Neural cell (in vitro differentiated cells): ENCODE data around the gene DNMT3B.

Experiments used
- EP300 ChIP-seq: fragments of 450-650 bp; conservative IDR thresholded peaks from 2 replicates; pipeline ENCODE4 v1.6.1; 2014; ENCODE audit warnings: antibody characterized with exemption, mild to moderate bottlenecking, moderate library complexity; ENCODE audit not compliant: poor library complexity, severe bottlenecking
- EZH2 ChIP-seq: fragments of 200-600, 300-800 bp; shearing (Covaris generic), sonication (generic); IDR thresholded peaks from 2 replicates; pipeline ENCODE4 v1.6.1; 2014; ENCODE audit warnings: antibody characterized with exemption, low read length, borderline replicate concordance, mild to moderate bottlenecking; ENCODE audit not compliant: insufficient read depth, poor library complexity, severe bottlenecking
- POLR2AphosphoS5 ChIP-seq: IDR thresholded peaks from 2 replicates; pipeline ENCODE4 v1.6.1; 2012
- RAD21 ChIP-seq: fragments of 450-650 bp; conservative IDR thresholded peaks from 2 replicates; pipeline ENCODE4 v1.6.1; 2014; ENCODE audit warnings: antibody characterized with exemption, mild to moderate bottlenecking, moderate library complexity
- SMC3 ChIP-seq: fragments of 450-650 bp; conservative IDR thresholded peaks from 2 replicates; pipeline ENCODE4 v1.6.1; 2014; ENCODE audit warnings: antibody characterized with exemption, mild to moderate bottlenecking, moderate library complexity; ENCODE audit not compliant: poor library complexity
- TAF1 ChIP-seq: IDR thresholded peaks from 2 replicates; pipeline ENCODE4 v1.6.1; 2012; ENCODE audit warnings: low read depth
- TF ChIP-seq, protein P1 (sequence below): fragments of 450-650 bp; IDR thresholded peaks from 2 replicates; pipeline ENCODE4 v1.5.1; 2014; ENCODE audit warnings: antibody characterized with exemption, mild to moderate bottlenecking, moderate library complexity; ENCODE audit not compliant: poor library complexity, severe bottlenecking
- TF ChIP-seq, protein P2 (sequence below): IDR thresholded peaks from 2 replicates; pipeline ENCODE4 v1.6.1; 2012; ENCODE audit warnings: borderline replicate concordance

DNA sequence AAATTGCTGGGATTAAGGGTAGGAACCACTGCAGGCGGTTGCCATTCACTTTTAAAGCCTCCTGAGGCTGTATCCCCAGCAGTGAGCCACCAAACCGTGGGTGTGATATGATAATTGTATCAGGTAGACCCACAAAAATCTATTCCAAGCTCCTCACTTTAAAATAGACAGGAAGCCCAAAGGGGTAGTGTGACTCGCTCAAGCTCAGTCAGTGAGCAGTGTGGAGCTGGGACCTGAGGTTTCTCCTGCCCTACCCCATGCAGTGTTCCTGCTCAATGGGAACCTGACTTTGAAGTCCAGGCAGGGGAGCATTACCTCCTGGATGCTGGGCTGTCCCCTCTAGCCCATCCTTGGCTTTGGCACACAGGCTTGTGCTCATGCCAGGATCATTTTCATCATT, 42.6 kb downstream of the DNMT3B start:
- TF ChIP-seq, protein P1, sequence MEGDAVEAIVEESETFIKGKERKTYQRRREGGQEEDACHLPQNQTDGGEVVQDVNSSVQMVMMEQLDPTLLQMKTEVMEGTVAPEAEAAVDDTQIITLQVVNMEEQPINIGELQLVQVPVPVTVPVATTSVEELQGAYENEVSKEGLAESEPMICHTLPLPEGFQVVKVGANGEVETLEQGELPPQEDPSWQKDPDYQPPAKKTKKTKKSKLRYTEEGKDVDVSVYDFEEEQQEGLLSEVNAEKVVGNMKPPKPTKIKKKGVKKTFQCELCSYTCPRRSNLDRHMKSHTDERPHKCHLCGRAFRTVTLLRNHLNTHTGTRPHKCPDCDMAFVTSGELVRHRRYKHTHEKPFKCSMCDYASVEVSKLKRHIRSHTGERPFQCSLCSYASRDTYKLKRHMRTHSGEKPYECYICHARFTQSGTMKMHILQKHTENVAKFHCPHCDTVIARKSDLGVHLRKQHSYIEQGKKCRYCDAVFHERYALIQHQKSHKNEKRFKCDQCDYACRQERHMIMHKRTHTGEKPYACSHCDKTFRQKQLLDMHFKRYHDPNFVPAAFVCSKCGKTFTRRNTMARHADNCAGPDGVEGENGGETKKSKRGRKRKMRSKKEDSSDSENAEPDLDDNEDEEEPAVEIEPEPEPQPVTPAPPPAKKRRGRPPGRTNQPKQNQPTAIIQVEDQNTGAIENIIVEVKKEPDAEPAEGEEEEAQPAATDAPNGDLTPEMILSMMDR, result no peak
- TF ChIP-seq SMC3 (no peak), POLR2AphosphoS5 (no peak), RAD21 (no peak), EP300 (no peak), TAF1 (no peak), EZH2 (no peak)
- TF ChIP-seq, protein P2, sequence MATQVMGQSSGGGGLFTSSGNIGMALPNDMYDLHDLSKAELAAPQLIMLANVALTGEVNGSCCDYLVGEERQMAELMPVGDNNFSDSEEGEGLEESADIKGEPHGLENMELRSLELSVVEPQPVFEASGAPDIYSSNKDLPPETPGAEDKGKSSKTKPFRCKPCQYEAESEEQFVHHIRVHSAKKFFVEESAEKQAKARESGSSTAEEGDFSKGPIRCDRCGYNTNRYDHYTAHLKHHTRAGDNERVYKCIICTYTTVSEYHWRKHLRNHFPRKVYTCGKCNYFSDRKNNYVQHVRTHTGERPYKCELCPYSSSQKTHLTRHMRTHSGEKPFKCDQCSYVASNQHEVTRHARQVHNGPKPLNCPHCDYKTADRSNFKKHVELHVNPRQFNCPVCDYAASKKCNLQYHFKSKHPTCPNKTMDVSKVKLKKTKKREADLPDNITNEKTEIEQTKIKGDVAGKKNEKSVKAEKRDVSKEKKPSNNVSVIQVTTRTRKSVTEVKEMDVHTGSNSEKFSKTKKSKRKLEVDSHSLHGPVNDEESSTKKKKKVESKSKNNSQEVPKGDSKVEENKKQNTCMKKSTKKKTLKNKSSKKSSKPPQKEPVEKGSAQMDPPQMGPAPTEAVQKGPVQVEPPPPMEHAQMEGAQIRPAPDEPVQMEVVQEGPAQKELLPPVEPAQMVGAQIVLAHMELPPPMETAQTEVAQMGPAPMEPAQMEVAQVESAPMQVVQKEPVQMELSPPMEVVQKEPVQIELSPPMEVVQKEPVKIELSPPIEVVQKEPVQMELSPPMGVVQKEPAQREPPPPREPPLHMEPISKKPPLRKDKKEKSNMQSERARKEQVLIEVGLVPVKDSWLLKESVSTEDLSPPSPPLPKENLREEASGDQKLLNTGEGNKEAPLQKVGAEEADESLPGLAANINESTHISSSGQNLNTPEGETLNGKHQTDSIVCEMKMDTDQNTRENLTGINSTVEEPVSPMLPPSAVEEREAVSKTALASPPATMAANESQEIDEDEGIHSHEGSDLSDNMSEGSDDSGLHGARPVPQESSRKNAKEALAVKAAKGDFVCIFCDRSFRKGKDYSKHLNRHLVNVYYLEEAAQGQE, result no peak
